Tibial artery (tissue), 4 donors: Measurements from ENCODE around the gene HTR4.
"Not testable (repeated sequence)": the region's sequence is repeated elsewhere in the genome, so short reads cannot be mapped to it uniquely, and the experiment has no call there.

Experiments
- DNase-seq, 2 donors: peaks; one replicate each; pipeline ENCODE4 v3.0.0-alpha.2; 2019
- H3K27ac ChIP-seq, 2 donors: fragments of 200-600 bp; sonication (generic) in 1 of 2; 1 replicate in 1 of 2; 2 replicates in 1 of 2; pipeline ENCODE4 v1.5.1; 2018 to 2019; ENCODE audit warnings: mild to moderate bottlenecking in 1 of 2
- H3K27me3 ChIP-seq, 2 donors: fragments of 200-600 bp; sonication (generic) in 1 of 2; one replicate each; pipeline versions ENCODE4 v1.5.1 to v1.6.0; 2016 to 2019
- H3K36me3 ChIP-seq, 3 donors: fragments of 200-600 bp; sonication (generic) in 2 of 3; one replicate each; pipeline ENCODE4 v1.5.1; 2016 to 2019; ENCODE audit warnings: mild to moderate bottlenecking in 2 of 3
- H3K4me1 ChIP-seq, 4 donors: fragments of 200-600 bp; sonication (generic) in 2 of 4; 1 replicate in 3 of 4; 2 replicates in 1 of 4; pipeline ENCODE4 v1.5.1; 2016 to 2019
- H3K4me3 ChIP-seq, 2 donors: fragments of 200-600 bp; sonication (generic) in 1 of 2; 1 replicate in 1 of 2; 2 replicates in 1 of 2; pipeline ENCODE4 v1.5.1; 2018 to 2019; ENCODE audit warnings: mild to moderate bottlenecking in 2 of 2
- H3K9me3 ChIP-seq, 3 donors: fragments of 200-600 bp; sonication (generic) in 1 of 3; one replicate each; pipeline ENCODE4 v1.5.1; 2016 to 2019
- intact Hi-C: fragments of 100-400 bp; cut with DNase I; formaldehyde crosslinking; loops from one replicate; pipeline ENCODE4 v1.15.0; 2023; ENCODE audit warnings: low total_unique reads
- TF ChIP-seq, protein P1 (sequence below), 2 experiments: fragments of 200-600 bp in 1 of 2; fragments of 450-650 bp in 1 of 2; IDR thresholded peaks; one replicate each; pipeline ENCODE4 v1.5.1; 2017 to 2019; ENCODE audit warnings: antibody characterized with exemption in 2 of 2, mild to moderate bottlenecking in 1 of 2, moderate library complexity in 1 of 2

The HTR4 gene

DNA sequence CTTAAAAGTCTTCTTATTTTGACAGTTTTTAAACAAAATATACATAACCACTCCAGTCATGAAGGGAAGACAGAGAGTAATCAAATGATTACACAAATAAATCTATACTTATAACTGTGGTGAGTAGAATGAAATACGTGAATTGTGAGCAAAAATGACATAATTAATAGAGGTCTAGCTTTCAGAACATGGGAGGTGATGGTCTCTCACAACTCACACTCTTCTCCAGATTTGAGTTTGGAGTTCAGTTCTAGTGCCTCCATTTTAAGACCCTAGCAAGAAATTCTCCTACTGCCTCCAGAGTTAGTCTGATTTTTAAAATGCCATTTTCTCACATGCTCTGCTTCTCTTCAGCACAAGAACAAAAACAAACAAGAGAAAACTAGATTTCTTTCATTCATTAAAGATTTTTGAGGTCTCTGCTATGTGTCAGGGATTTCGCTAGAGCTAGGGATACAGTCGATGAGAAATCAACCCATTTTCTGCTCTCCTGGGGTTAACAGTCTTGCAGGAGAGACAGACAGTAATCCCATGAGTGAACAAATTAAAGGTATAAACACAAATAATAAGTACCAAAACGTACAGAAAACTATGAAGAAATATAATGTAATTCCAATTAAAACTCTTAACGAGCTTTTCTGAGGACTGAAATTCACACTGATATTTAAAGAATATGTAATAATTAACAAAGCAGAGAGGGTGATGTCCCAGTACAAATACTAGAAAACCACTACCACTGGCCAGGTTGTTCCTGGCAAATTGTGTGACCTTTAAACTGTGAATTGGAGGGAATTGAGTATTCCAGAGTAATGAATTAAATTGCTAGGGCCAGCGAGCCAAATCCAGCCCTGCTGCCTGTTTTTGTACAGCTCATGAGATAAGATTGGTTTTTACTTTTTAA is 27.1 kb upstream of the HTR4 start:
- TF ChIP-seq, protein P1, sequence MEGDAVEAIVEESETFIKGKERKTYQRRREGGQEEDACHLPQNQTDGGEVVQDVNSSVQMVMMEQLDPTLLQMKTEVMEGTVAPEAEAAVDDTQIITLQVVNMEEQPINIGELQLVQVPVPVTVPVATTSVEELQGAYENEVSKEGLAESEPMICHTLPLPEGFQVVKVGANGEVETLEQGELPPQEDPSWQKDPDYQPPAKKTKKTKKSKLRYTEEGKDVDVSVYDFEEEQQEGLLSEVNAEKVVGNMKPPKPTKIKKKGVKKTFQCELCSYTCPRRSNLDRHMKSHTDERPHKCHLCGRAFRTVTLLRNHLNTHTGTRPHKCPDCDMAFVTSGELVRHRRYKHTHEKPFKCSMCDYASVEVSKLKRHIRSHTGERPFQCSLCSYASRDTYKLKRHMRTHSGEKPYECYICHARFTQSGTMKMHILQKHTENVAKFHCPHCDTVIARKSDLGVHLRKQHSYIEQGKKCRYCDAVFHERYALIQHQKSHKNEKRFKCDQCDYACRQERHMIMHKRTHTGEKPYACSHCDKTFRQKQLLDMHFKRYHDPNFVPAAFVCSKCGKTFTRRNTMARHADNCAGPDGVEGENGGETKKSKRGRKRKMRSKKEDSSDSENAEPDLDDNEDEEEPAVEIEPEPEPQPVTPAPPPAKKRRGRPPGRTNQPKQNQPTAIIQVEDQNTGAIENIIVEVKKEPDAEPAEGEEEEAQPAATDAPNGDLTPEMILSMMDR (IDR thresholded peaks at IDR 0.05) = no peak

DNA sequence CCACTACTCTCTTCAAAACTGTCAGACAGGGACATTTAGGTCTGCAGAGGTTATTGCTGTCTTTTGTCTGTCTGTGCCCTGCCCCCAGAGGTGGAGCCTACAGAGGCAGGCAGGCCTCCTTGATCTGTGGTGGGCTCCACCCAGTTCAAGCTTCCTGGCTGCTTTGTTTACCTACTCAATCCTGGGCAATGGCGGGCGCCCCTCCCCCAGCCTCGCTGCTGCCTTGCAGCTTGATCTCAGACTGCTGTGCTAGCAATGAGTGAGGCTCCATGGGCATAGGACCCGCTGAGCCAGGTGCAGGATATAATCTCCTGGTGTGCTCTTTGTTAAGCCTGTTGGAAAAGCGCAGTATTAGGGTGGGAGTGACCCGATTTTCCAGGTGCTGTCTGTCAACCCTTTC is 19.4 kb upstream of the HTR4 start:
- H3K9me3 ChIP-seq, DNase-seq, H3K27ac ChIP-seq, H3K27me3 ChIP-seq, H3K4me1 ChIP-seq, H3K36me3 ChIP-seq, intact Hi-C loops, H3K4me3 ChIP-seq: not testable (repeated sequence)

More for the DNA sequence above, 27.1 kb upstream of the HTR4 start:
- DNase-seq = no peak
- peaks cover 0 to 6% (median 2%) of the 10 kb centered on the region in 4 donors for H3K4me1 ChIP-seq
- no peak overlapping the region for H3K27ac ChIP-seq
- H3K36me3 ChIP-seq = no peaks in the 10 kb centered on the region
- no peak overlapping the region for H3K4me3 ChIP-seq
- intact Hi-C loops = no loop called here
- no peaks in the 10 kb centered on the region for H3K9me3 ChIP-seq
- H3K27me3 ChIP-seq = no peaks in the 10 kb centered on the region

DNA sequence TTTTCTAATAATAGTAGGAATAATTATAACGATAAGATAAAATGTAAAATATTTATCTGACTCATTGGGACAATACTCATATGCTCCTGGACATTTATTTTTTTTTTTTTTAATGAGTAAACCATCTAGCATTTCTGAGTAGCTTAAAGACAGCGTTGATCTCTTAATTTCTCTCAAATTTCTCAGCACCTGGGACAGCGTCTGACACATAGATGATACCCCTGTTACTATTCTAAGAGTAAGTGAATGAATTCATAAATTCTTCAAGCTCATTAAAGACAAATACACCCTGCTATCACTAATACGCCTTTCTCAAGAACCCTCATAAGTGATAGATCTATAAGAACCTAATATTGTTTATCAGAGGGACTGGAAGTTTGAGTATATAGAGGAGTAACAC is 12.0 kb upstream of the HTR4 start:
- TF ChIP-seq, protein P1 (IDR thresholded peaks at IDR 0.05) = no peak
- Histone ChIP-seq H3K36me3 (no peaks in the 10 kb centered on the region), H3K4me1 (no peaks in the 10 kb centered on the region), H3K27me3 (no peaks in the 10 kb centered on the region), H3K4me3 (no peak overlapping the region), H3K27ac (no peak overlapping the region), H3K9me3 (no peaks in the 10 kb centered on the region)
- intact Hi-C loops = no loop called here
- DNase-seq = no peak

DNA sequence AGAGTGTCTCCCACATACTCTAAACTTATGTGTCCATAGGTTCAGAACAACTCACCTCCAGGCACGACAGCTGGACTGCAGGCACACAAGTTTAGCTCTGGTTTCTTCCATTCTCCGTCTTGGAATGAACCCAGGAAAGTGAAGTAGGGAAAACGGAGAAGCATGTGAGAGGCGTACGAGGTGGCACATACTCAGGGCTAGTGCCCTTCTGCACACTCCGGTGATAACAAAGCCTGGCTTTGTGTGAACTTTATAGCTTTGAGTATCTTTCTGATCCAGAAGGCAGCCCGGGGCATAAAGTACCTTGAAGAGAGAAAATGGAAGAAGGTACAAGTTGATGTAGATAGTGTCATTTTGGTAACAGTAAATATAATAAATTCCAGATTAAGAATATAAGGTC is 11.1 kb upstream of the HTR4 start:
- TF ChIP-seq, protein P1 (IDR thresholded peaks at IDR 0.05) = no peak
- no peak overlapping the region for H3K27ac ChIP-seq
- H3K27me3 ChIP-seq = no peaks in the 10 kb centered on the region
- H3K4me3 ChIP-seq = no peak overlapping the region
- no peaks in the 10 kb centered on the region for H3K36me3 ChIP-seq
- no peaks in the 10 kb centered on the region for H3K4me1 ChIP-seq
- no peak for DNase-seq
- no peaks in the 10 kb centered on the region for H3K9me3 ChIP-seq
- intact Hi-C loops = no loop called here

DNA sequence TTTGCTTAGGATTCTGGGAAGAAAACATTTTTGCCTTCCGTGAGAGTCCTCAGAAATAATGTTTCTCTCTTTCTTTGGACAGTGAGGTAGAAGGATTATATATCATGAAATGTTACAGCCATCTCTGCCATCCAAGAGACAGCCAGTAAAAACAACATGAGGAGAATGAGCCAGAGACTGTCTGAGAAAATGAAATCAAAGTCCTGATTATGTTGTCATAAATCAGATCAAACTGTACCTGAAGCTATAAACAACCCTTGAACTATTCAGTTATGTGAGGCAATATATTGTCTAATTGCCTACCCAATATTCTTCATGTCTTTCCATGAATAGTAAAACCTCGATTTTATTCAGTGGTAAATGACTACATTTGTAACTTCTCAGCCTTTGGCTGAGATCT is 9.2 kb upstream of the HTR4 start:
- H3K27ac ChIP-seq = no peak overlapping the region
- DNase-seq = no peak

DNA sequence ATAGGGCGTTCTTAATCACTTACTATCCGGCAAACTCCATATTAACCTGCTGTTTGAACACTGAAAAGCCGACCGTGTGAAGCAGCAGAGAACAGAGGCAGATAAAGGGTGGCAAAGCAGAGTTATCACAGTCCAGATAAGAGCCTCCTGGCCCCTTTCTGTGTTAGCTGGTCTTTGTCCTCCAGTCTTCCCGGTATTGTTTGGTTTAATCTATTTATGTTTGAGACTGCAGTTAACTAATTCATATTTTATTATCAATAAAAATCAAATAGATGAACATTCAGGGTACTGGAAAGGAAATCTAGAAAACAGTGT is 6.0 kb upstream of the HTR4 start:
- Histone ChIP-seq H3K4me1 (no peaks in the 10 kb centered on the region), H3K4me3 (no peak overlapping the region), H3K27me3 (peaks cover 0 to 4% of the 10 kb centered on the region in 2 donors), H3K9me3 (no peaks in the 10 kb centered on the region), H3K36me3 (no peaks in the 10 kb centered on the region), H3K27ac (no peak overlapping the region)
- intact Hi-C loops = no loop called here
- TF ChIP-seq, protein P1 (IDR thresholded peaks at IDR 0.05) = no peak
- no peak for DNase-seq

More for the DNA sequence above, 9.2 kb upstream of the HTR4 start:
- Histone ChIP-seq H3K4me1 (no peaks in the 10 kb centered on the region), H3K27me3 (no peaks in the 10 kb centered on the region), H3K36me3 (no peaks in the 10 kb centered on the region), H3K4me3 (no peak overlapping the region), H3K9me3 (no peaks in the 10 kb centered on the region)
- intact Hi-C loops = no loop called here
- TF ChIP-seq, protein P1 (IDR thresholded peaks at IDR 0.05) = no peak
